NCI-H1694 (cell line): ENCODE data around the gene ARHGEF28.

Source experiments
- DNase-seq: peaks from one replicate; lab custom pipeline; 2025; lab: John Stamatoyannopoulos, UW

Gene ARHGEF28

DNA sequence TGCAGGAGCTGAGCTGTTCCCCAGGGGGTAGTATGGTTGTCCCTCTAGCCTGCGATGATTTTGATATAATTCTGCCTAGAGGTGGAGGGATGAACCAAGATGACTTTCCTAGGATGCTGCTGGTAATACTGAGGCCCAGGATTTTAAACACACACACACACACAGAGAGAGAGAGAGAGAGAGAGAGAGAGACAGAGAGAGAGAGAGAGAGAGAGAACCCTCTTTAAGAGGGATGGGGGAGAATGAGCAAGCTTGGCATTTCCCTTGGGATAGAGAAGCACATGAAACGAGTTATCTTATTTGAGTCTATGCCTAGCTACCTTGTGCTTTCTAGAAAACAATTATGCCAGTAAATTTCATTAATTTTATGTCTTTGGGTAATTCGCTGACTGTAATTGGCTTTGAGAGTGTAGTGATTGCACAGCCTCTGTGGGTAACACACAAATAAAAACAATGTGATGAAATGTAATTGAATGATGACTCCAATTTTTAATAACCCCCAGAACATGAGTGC, 338.4 kb downstream of the ARHGEF28 start:
- no peak for DNase-seq

DNA sequence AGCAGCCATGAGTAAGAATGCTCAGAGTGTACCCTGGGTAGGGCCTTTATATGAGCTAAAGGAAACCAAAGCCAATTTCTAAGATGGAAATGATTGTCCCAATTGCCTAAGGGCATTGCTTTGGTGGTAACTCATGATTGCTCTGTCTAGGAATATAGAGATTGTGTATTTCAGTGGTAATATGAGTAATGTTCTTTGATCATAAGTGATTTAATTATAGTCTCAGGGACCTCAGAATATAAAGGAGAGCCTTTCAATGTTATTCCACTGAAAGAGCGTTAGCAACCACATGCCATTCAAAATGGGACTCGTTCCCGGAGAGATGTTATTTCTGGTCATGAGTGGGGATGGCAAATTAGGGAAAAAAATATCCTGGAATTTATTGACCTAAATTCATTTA, 340.5 kb downstream of the ARHGEF28 start:
- no peak for DNase-seq

DNA sequence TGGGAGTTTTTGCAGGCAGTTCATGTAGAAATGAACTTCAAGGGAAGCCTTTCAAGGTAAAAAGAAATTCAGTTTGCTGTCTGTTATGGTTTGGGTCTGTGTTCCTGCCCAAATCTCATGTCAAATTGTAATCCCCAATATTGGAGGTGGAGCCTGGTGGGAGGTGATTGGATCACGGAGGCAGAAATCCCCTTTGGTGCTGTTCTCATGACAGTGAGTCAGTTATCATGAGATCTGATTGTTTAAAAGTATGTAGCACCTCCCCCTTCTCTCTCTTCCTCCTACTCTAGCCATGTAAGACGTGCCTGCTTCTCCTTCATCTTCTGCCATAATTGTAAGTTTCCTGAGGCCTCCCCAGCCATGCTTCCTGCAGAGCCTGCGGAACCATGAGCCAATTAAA, 341.4 kb downstream of the ARHGEF28 start:
- no peak for DNase-seq

DNA sequence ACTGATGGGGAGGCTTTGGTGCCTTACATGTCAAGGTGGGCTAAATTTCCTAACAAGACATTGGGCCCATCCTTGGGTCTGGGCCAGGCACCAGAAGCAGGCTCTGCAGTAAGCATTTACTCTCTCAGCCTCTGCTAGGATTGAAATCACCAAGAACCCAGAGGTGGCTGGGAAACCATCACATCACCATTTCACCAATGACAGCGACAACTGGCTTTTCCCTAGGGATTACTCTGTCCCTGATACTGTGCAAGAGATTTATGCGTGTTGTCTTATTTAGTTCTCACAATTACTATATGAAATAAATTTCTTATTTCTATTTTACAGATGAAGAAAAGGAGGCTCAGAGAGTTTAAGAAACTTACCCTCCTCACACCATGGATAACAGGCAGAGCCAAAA, 342.2 kb downstream of the ARHGEF28 start:
- no peak for DNase-seq

DNA sequence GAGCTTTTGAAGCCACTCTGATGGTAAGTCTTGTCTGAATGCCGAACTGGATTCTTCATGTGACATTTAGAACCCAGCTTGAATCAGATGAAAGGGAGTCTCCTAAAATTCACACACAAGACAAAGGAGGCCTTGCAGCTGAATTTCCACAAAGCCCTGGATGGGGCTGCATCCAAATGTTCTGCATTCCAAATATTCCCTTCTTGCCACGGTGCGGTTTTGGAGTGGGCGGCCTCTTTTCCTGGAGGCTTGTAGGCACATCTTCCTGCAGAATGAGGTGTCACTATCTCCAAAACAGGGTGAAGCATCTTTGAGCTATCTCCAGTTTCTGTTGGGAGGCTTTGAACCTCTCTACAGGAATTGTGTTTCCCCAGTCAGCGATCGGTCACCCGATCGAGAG, 342.7 kb downstream of the ARHGEF28 start:
- DNase-seq, result no peak

DNA sequence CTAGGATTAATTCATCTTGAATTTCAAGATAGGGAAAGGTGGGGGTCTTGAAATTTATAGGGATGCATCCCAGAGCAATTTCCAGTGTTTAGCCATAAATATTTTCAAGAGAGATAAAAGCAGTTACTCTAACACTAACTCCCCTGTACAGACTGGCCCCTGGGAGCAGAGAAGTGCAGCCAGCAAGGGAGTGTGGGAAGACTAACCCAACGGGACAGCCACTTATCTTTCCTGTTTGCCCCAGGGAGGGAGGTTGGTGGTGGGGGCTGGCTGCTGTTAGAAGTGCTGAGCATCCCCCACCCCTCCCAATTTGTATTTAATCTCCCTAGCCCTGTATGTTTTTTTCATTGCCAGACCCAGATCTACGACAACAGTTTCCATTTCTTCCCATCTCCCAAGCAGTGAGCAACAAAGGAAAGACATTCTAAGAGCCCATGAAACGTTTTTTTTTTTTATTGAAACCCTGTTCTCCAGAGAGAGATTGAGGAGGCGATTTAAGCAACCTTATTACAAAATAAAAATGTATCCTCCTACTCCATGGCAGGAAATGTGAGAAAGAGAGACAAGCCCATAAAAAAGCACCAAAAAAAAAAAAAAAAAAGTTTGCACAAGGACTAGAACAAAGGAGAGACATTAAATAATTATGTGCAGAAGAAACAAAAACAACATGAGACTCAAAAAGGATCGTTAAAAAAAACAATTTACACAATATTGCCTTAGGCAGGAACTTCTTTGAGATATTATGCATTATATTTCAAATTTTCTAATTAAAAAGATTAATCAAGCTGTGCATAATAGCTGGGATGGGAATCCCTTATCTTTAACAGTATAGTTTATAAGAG, 343.4 kb downstream of the ARHGEF28 start:
- DNase-seq, result no peak

DNA sequence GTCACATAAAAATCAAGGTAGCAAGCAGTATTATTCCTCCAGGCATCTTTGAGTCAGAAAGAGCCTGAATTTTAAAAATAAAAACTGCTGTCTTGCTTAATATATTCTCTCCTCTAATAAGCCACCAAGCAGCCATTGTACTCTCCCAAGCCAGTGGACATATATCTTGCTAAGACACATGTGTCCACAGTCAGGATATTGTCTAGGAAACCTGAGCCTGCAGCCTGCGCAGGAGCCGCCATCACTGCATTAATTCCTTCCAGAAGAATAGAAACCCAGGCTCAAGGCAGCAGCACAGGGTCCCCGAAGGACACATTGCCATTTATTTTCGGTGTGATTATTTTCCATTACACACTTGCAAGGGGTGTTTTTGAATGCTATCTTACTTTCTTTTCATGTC, 345.3 kb downstream of the ARHGEF28 start:
- DNase-seq, result no peak

DNA sequence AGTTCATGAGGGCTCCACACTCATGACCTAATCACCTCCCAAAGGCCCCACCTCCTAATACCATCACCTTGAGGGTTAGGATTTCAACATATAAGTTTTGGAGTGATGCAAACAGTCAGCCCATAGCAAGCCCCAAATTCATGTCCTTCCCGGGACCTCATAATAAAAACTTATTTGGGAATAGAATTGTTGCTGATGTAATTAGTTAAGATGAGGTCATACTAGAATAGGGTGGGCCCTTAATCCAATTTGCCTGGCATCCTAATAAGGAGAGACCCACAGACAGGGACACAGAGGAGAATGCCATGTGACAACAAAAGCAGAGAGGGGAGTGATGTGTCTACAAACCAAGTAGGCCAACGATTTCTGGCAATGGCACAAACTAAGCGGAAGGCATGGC, 347.1 kb downstream of the ARHGEF28 start:
- DNase-seq, result no peak

DNA sequence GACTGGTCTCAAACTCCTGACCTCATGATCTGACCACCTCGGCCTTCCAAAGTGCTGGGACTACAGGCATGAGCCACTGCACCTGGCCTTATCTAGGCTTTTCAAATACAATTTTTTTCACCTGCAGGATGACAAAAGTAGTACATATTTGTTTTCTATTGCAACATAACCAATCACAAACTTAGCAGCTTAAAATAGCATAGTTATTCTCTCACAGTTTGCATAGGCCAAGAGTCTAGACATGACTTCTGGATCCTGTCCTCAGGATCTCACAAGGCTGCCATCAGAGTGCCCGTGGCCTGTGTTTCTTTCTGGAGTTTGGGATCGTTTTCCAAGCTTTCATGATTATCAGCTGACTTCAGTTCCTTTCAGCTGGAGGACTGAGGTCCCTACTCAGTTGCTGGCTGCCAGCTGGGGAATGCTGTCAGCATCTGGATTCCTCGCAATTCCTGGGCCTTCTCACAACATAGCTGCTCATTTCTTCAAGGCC, 348.9 kb downstream of the ARHGEF28 start:
- DNase-seq, result no peak

DNA sequence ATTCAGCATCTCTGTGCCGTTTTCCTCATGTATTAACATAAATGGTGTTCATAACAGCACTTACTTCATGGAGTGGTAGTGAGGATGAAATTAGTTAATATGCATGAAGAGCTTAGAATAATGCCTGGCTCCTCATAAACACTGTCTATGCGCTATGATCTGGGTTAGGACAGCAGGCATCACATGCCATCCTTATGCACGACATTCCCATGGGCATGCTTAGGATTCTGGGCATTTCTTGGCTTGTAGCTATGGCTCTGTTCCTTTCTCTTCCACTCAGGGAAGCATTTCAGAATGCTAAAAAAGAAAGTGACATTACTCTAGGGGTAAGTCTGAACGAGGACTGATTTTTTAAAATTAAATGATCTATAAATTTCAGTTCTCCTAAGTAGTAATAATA, 349.8 kb downstream of the ARHGEF28 start:
- DNase-seq, result no peak

DNA sequence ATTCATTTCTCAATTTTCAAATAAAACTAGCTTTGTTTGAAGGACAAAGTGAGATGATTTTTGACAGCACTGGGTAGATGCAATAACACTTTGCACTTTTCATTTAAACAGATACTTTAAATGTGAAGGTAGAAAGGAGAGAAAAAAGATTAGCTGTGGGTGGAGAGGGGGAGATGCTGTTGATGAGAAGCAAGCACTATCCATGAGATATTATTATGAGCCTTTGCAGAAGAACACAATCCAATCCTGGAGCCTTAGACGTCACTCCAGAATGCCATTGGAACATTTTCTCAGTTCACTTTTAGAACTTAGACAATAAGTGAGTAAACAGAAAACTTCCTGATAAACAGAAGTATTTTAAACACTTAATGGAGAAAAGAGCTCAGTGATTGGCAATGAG, 351.1 kb downstream of the ARHGEF28 start:
- no peak for DNase-seq

DNA sequence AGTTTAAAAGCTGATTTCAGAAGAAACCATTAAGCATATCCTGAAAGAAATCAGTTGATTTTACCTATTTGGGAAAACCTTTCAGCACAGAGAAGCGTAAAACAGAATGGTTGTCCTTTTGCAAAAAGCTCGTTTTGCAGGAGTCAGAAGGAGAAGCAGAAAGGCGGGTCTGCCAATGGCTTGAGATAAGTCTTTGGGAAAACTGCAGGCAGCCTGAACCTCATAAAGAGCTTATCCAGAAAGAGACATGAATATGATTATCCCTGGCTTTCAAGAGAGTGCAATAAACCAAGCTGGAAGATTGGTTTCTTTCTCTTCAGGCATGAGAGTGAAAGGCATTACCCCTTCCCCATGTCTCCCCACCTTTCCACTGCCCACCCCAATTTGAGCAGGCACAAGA, 353.3 kb downstream of the ARHGEF28 start:
- DNase-seq, result no peak

DNA sequence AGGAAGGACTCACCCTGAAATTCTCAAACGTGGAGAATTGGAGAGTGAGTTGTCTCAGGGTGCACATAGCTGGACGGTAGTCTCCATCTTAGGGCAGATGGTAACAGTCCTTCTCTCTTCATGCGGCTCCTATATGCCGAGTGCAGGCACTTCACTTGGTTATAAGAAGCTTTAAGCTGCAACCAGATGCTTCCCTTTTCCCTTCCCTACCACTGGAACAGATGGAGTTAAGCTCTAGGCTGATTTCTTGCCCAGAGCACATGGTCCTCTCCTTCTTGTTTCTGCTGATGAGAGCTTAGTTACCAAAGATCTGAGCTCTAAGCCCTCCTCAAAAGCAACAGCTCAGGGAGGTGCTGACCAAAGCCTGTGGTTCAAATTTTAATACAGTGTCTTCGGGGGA, 355.7 kb downstream of the ARHGEF28 start:
- no peak for DNase-seq

DNA sequence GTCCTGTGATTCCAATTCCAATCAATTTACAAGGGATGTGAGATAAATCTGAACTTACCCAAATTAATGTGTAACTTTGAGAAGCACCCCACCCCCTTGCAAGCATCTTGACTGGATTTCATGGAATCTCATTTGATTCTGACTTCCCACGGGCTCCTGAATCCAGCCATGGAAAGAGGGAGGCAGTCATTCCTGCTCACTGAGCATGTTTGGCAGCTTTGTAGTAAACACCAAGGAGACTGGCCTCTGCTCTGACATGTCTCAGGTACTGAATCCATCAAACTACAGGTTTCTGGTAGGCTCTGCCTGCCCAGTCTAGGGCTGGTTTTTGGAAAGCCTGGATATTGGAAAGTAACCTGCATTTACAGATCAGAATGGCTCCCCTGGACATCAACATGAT, 357.6 kb downstream of the ARHGEF28 start:
- DNase-seq, result no peak

DNA sequence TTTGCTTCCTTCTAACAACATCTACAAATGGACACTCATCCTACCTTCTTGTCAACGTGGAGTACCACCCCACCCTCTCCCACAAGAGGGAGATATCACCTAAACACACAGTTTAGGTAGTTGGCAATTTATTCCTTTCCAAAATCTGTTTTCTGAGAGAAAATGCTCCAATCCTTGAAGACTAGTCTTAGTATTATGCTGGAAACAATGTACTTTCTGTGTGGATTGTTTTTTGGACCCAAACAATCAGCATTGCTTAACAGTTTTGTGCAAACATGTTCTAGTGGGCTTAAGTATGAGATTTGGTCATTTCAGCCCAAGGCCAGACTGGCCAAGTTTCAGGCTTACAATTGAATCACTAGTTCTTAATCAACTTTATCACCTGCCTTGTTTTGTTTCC, 359.1 kb downstream of the ARHGEF28 start:
- DNase-seq, result no peak

DNA sequence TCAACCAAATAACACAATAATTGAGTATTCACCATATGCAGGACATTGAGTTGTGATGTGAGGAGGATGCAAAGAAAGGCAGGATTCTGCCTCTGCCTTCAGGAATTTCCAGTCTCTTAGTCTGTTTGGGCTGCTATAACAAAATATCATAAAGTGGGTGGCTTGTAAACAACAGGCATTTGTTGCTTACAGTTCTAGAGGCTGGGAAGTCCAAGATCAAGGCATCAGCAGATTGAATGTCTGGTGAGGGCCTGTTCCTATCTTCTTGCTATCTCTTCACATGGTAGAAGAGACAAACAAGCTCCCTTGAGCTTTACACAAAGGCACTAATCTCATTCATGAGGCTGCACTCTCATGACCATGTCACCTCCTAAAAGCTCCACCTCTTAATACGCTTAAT, 360.7 kb downstream of the ARHGEF28 start:
- DNase-seq, result no peak

DNA sequence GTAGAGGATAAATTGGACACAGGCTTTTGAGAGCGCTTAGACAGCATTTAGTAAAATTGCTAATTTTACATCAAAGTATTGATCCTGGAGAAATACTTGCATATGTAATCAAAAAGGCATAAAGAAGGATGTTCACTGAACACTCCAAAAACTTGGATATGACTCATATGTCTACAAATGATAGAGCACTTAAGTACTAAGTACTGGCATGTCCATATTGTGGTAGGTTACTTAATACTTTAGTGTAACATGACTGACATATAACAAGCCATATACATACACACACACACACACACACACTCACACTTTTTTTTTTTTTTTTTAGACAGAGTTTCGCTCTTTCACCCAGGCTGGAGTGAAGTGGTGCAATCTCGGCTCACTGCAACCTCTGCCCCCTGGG, 361.9 kb downstream of the ARHGEF28 start:
- DNase-seq, result no peak

DNA sequence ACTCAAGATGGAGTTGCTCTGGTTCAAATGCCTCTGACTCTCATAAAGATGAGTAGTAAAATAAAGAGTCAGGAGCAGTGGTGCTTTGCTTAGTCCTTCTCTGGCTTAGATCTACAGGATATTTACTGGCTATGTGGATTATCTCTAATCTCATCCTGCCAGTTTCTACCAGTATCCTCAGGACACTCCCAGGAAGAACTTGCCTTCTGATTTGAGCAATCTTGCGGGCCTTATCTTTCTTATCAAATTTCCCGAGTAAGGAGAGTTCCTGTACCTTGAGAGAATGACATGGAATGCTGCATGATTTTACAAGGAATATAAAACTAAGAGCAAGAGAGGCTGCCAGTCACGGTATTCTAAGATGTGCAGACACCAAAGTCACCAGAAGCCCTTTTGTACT, 364.0 kb downstream of the ARHGEF28 start:
- no peak for DNase-seq
